Gastrocnemius medialis (tissue), 4 donors: ENCODE results near the gene LBH. TPM values are rescaled to one million over a fixed set of nuclear protein-coding genes. Genes with fewer than 3 reads are reported as not detected.
A peak's percentile ranks its signal among the peaks of the same experiment; 100 is the strongest.

Experiments used
- ATAC-seq, 2 donors: fragments of 150-250 bp; one replicate each; pipeline ENCODE4 v1.9.1; 2016
- DNase-seq, 2 donors: peaks; one replicate each; pipeline ENCODE4 v3.0.0-alpha.2; 2019
- H3K27ac ChIP-seq, 4 donors: fragments of 200-600 bp; sonication (generic); 1 replicate in 1 of 4; 2 replicates in 3 of 4; pipeline ENCODE4 v1.5.1; 2016 to 2018; ENCODE audit warnings: mild to moderate bottlenecking in 2 of 4, moderate library complexity in 1 of 4
- H3K27me3 ChIP-seq, 3 donors: fragments of 200-600 bp; sonication (generic) in 2 of 3; 1 replicate in 1 of 3; 2 replicates in 2 of 3; pipeline versions ENCODE4 v1.5.1 to v1.6.0; 2016 to 2019; ENCODE audit warnings: mild to moderate bottlenecking in 1 of 3, moderate library complexity in 1 of 3
- H3K36me3 ChIP-seq, 2 donors: fragments of 200-600 bp; sonication (generic) in 1 of 2; one replicate each; pipeline ENCODE4 v1.5.1; 2017 to 2018
- H3K4me1 ChIP-seq, 2 donors: fragments of 200-600 bp; sonication (generic) in 1 of 2; one replicate each; pipeline ENCODE4 v1.5.1; 2016 to 2017; ENCODE audit warnings: mild to moderate bottlenecking in 2 of 2
- H3K4me3 ChIP-seq, 4 donors: fragments of 200-600 bp; sonication (generic) in 3 of 4; 1 replicate in 1 of 4; 2 replicates in 3 of 4; pipeline ENCODE4 v1.5.1; 2016 to 2019; ENCODE audit warnings: mild to moderate bottlenecking in 2 of 4
- H3K9me3 ChIP-seq, 3 donors: fragments of 200-600 bp; sonication (generic) in 2 of 3; 1 replicate in 1 of 3; 2 replicates in 2 of 3; pipeline ENCODE4 v1.5.1; 2016 to 2019
- CTCF ChIP-seq, 5 experiments: fragments of 450-650 bp in 3 of 5; fragments of 200-600 bp in 2 of 5; sonication (generic) in 2 of 5; IDR thresholded peaks in 4 of 5; conservative IDR thresholded peaks in 1 of 5; 1 replicate in 4 of 5; 2 replicates in 1 of 5; pipeline ENCODE4 v1.5.1; 2016 to 2019; ENCODE audit warnings: antibody characterized with exemption in 5 of 5, mild to moderate bottlenecking in 3 of 5, moderate library complexity in 3 of 5
- POLR2A ChIP-seq, 2 donors: fragments of 450-650 bp; IDR thresholded peaks; one replicate each; pipeline ENCODE4 v1.6.1; 2017; ENCODE audit warnings: antibody characterized with exemption in 2 of 2, mild to moderate bottlenecking in 2 of 2, moderate library complexity in 2 of 2
- in situ Hi-C, 4 donors: fragments of 200-750 bp; cut with MboI; loops; one replicate each; pipeline versions ENCODE4 v1.15.0 to v1.8.0; 2017; ENCODE audit warnings: low sequenced_read_pairs in 4 of 4
- intact Hi-C: fragments of 100-400 bp; cut with DNase I; formaldehyde crosslinking; loops from one replicate; pipeline ENCODE4 v1.15.1; 2023; ENCODE audit warnings: low total_unique reads
- total RNA-seq, 4 donors: library from RNA; depleted of rRNA; stranded (reverse); fragments of >200 nt; gene quantifications; one replicate each; pipeline versions ENCODE4 v1.1.0 to v1.2.3, GENCODE V29; 2016

The LBH gene
- total RNA-seq, 4 donors from 2014 or later, result 5.4 to 37.6 (median 12.5) TPM

GRCh38 chr2:30294133-30294532, 62.8 kb downstream of the LBH start:
- ATAC-seq (no peak), DNase-seq (no peak)
- Histone ChIP-seq H3K4me3 (no peak overlapping the region), H3K4me1 (no peaks in the 10 kb centered on the region), H3K9me3 (no peaks in the 10 kb centered on the region), H3K36me3 (no peaks in the 10 kb centered on the region), H3K27ac (no peak overlapping the region), H3K27me3 (no peaks in the 10 kb centered on the region)
- no peak for TF ChIP-seq POLR2A (IDR thresholded peaks at IDR 0.05)
- no peak for TF ChIP-seq CTCF (IDR thresholded peaks at IDR 0.05 in 4 of 5, conservative IDR thresholded peaks at IDR 0.05 in 1 of 5)
- intact Hi-C loops, result no loop called here
- in situ Hi-C loops, result no loop called here

- TF ChIP-seq CTCF (IDR thresholded peaks at IDR 0.05 in 4 of 5, conservative IDR thresholded peaks at IDR 0.05 in 1 of 5), result no peak
- no peak for TF ChIP-seq POLR2A (IDR thresholded peaks at IDR 0.05)
- Histone ChIP-seq H3K4me1 (no peaks in the 10 kb centered on the region), H3K27me3 (no peaks in the 10 kb centered on the region), H3K27ac (no peak overlapping the region), H3K36me3 (no peaks in the 10 kb centered on the region), H3K9me3 (no peaks in the 10 kb centered on the region), H3K4me3 (no peak overlapping the region)
- in situ Hi-C loops, result no loop called here
- no peak for ATAC-seq
- intact Hi-C loops, result no loop called here
- no peak for DNase-seq
Observed at GRCh38 chr2:30296496-30296895, 65.2 kb downstream of the LBH start.

- no peak for ATAC-seq
- H3K9me3 ChIP-seq, result no peaks in the 10 kb centered on the region
- no peaks in the 10 kb centered on the region for H3K4me1 ChIP-seq
- TF ChIP-seq CTCF (IDR thresholded peaks at IDR 0.05 in 4 of 5, conservative IDR thresholded peaks at IDR 0.05 in 1 of 5) (no peak), POLR2A (IDR thresholded peaks at IDR 0.05) (no peak)
- H3K4me3 ChIP-seq, result no peak overlapping the region
- in situ Hi-C loops (no loop called here), intact Hi-C loops (no loop called here)
- DNase-seq, result no peak
- H3K36me3 ChIP-seq, result no peaks in the 10 kb centered on the region
- H3K27ac ChIP-seq, result no peak overlapping the region
- no peaks in the 10 kb centered on the region for H3K27me3 ChIP-seq
Observed at GRCh38 chr2:30298302-30298701, 67.0 kb downstream of the LBH start.

GRCh38 chr2:30300122-30300455, 68.8 kb downstream of the LBH start:
- Histone ChIP-seq H3K36me3 (no peaks in the 10 kb centered on the region), H3K27ac (no peak overlapping the region), H3K27me3 (no peaks in the 10 kb centered on the region), H3K4me3 (no peak overlapping the region), H3K9me3 (no peaks in the 10 kb centered on the region), H3K4me1 (no peaks in the 10 kb centered on the region)
- TF ChIP-seq POLR2A (IDR thresholded peaks at IDR 0.05), result no peak
- TF ChIP-seq CTCF (IDR thresholded peaks at IDR 0.05 in 4 of 5, conservative IDR thresholded peaks at IDR 0.05 in 1 of 5), result no peak
- intact Hi-C loops (no loop called here), in situ Hi-C loops (no loop called here)
- no peak for DNase-seq
- no peak for ATAC-seq

- no peak overlapping the region for H3K27ac ChIP-seq
- H3K9me3 ChIP-seq, result no peaks in the 10 kb centered on the region
- ATAC-seq, result peak in 1 of 2 donors; percentile 42
- H3K27me3 ChIP-seq, result no peaks in the 10 kb centered on the region
- no peaks in the 10 kb centered on the region for H3K4me1 ChIP-seq
- no peak overlapping the region for H3K4me3 ChIP-seq
- intact Hi-C loops (no loop called here), in situ Hi-C loops (no loop called here)
- TF ChIP-seq CTCF (IDR thresholded peaks at IDR 0.05 in 4 of 5, conservative IDR thresholded peaks at IDR 0.05 in 1 of 5) (no peak), POLR2A (IDR thresholded peaks at IDR 0.05) (no peak)
- H3K36me3 ChIP-seq, result no peaks in the 10 kb centered on the region
- no peak for DNase-seq
Observed at GRCh38 chr2:30300456-30301221, 69.3 kb downstream of the LBH start.
